Dermis microvascular lymphatic vessel endothelial cell (primary cell): Measurements from ENCODE around the gene TMEM191B. TPM values are rescaled to one million over a fixed set of nuclear protein-coding genes. Genes with fewer than 3 reads are reported as not detected.
A peak's percentile ranks its signal among the peaks of the same experiment; 100 is the strongest.
"Not testable (repeated sequence)": the region's sequence is repeated elsewhere in the genome, so short reads cannot be mapped to it uniquely, and the experiment has no call there.

Experiments used
- DNase-seq, 2 donors: peaks; one replicate each; pipeline versions ENCODE4 v3.0.0 to v3.0.0-alpha.2; 2010; ENCODE audit warnings: low read depth in 2 of 2
- total RNA-seq: library from RNA; depleted of rRNA; stranded (reverse); fragments of >200 nt; gene quantifications from 2 replicates; pipeline ENCODE4 v1.2.1, GENCODE V29; 2014

Gene TMEM191B
- 0.13 and 0.77 TPM in 2 replicates for total RNA-seq

- DNase-seq, result not testable (repeated sequence)
Observed at GRCh38 chr22:18527752-18528596, at the start of gene TMEM191B. Gene TMEM191B (plus strand): TSS chr22:18527802. CDS start chr22:18527981, 179 bp downstream.

DNA sequence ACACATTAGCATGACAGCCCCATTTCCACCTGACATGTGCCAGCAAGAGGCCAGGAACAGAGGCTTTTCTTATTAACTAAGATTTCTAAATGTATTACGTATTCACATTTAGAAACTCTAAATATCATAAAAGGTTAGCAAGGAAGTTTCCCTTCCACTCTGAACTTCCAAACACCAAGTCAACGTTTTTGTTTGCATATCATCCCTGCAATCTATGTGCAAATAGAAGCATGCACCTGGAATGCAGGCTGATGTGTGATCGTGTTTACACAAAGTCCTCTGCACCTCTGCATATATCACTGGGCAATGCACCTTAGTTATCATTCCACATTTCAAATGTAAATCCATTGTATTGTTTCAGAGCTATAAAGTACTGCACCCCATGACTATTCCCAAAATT, 31.4 kb upstream of the TMEM191B start:
- not testable (repeated sequence) for DNase-seq

- DNase-seq, result not testable (repeated sequence)
Observed at GRCh38 chr22:18511327-18511726, 16.3 kb upstream of the TMEM191B start.

DNA sequence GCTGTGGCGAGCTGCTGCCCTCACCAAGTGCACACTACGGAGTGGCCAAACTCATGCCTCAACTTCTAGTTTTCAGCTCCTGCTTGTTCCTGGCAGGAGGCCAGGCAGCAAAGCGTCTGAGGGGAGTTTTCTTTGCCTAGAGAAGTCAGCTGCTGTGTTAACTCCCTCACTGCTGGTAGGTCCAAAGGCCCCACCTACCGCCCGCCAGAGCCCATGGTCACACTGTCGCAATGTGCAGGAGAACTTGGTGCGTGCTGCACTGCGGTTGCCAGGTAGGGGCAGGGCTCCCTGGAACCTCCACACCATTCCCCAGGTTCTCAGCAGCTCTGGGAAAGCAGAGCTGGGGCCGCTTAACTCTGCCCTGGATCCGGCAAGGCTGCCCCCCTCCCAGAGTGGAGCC, 15.2 kb upstream of the TMEM191B start:
- DNase-seq, result not testable (repeated sequence)

DNA sequence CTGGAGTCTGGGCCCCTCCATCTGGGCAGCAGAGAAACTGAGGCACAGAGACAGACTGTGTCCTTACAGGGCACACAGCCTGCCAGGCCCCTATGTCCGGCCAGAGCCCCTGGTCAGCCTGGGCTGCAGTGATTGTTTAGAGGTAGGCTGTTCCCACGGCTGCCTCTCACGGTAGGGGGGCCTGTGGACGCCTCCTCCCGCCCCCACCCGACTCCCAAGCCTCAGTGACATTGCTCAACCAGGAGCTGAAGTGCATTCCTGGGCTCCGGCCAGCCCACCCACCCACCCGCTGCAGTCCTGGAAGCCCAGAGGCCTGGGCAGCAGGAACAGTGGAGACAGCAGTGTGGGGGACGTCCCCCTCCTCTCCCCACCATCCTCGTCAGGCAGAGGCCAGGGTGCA, 14.1 kb upstream of the TMEM191B start:
- DNase-seq, result not testable (repeated sequence)

DNA sequence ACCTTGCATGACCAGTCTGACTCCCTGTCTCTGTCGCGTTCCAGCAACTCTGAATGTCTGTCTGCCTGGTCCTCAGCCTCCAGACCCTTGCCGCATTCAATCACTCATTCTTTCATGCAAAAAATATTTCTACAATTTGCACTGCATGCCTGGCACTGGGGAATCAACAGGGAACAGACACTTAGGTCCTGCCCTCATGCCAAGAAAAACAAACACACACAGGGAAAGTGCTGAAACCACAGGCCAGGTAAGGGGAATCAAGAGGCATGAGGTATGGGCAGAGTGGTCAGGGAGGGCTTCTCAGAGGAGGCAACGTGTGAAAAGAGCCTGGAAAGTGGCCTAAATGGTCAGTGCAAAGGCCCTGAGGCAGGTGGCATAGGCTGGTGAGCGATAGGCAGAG, 9.5 kb upstream of the TMEM191B start, which contains the start of gene GGTLC3:
TSS of gene GGTLC3 (minus strand) at position 101 of the 400 bp plus-strand sequence. CDS start 264 bp downstream, outside the sequence.
- DNase-seq, result not testable (repeated sequence)

DNA sequence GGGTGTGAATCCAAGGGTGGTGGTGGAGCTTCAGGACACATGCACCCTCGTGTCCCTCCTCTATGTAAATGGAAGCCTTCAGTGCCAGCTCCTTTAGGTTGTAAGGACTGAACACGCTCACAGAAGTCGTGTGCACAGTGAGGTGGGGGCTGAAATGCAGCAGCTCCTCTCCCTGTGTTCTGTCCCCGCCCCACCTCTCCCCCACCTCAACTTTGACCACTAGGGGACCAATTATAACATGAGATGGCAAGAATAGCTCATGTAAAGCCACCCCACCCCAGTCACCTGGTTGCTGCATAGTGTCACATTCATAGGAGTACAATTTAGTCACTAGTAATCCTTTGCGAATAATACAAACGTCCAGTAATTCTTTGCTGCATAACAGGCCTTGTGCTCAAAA, 4.8 kb upstream of the TMEM191B start:
- not testable (repeated sequence) for DNase-seq

DNA sequence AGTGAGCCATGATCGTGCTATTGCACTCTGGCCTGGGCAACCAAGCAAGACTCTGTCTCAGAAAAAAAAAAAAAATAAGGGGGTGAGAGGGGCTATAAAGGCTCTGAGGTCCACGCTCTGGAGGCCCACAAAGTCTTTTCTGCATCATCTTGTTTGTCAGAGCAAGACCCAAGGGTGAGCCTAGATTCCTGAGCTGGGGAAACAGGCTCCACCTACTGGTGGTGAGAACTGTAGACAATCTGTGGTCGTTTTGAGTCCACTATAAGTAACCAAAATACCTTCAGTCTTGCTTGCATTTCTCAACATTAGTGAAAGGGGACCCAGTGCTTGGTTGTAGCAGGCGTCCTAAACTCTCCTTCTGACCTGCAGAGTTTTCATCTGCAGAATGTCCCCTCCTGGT, 4.3 kb upstream of the TMEM191B start:
- not testable (repeated sequence) for DNase-seq

DNA sequence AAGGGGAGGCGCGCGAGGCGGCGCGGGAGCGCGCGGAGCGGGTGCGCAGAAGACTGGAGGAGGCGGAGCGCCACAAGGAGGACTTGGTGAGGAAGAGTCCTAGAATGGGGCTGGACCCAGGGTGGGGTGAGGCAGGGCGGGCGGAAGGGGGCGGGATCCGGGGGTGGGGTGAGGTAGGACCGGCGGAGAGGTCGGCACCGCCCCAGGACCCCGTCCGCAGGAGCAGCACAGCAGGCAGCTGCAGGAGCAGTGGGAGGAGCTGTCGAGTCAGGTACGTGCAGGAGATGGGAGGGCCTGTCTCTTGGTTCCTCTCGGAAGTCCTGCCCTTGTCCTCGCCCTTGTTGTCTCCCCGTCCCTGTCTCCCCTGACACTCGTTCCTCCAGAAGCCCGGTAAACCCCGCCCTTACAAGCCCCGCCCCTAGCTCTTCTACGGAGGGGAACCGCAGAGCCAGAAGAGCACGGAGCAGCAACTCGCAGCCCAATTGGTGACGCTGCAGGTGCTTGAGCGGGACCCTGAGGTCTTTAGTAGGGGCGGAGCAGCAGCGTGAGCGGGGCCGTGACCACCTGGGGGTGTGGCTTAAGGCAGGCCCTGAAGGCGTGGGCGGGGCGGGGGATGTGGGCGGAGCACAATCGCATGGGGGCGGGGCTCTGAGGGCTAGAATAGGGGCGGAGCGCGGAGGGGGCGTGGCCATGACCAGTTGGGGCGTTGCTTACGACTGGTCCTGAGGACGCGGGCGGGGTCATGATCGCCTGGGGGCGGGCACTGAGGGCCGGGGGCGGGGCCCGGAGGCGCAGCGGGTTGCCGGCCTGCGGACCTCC, 1.2 kb downstream of the TMEM191B start:
- peak; percentile 7 to 79 for DNase-seq

DNA sequence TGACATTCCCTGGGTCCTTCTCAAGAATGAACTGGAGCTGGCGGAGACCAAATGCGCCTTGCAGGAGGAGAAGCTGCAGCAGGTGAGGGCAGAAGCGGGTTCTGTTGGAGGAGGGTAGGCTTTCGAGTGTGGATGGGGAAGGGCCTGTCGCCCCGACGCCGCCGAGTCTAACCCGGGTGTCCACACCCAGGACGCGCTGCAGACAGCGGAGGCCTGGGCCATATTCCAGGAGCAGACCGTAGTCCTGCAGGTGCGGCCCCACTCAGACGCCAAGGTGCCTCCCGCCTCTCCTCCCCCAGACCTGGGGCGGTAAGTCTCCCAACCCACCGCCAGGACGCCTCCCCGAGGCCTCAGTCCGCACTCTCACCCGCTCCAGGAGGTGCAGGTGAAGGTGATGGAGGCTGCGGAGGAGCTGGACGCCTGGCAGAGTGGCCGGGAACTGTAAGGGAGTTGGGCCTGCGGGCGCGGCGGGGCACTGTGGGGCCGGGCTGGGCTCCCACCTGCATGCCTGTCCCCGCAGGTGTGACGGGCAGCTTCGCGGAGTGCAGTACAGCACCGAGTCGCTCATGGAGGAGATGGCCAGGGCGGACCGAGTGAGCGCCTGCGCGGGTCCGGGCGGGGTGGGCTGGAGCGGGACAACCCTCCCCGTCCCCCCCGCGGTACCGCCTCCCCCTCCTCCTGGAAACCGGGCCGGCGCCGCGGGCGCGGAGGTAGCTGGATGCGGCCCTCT, 2.0 kb downstream of the TMEM191B start:
- DNase-seq, result not testable (repeated sequence)

DNA sequence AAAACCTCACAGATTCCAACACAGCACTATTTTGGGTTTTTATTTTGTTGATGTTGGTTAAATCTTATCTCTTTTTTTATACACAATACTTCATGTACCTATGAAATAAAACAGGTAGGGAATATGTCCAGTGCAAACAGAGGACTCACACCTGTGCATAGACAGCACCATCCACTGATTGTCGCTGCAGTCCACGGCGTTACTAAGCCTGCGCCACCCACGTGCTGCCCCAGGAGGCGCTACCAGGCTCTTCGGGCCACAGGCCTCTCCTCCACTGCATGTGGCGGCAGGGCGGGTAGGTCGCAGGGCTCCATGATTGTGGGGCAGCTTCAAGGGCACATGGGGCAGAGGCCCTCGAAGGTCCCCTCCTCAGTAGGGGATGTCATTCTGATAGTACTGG, 6.0 kb downstream of the TMEM191B start:
- DNase-seq, result not testable (repeated sequence)

- not testable (repeated sequence) for DNase-seq
Observed at GRCh38 chr22:18534315-18534714, 6.7 kb downstream of the TMEM191B start.

DNA sequence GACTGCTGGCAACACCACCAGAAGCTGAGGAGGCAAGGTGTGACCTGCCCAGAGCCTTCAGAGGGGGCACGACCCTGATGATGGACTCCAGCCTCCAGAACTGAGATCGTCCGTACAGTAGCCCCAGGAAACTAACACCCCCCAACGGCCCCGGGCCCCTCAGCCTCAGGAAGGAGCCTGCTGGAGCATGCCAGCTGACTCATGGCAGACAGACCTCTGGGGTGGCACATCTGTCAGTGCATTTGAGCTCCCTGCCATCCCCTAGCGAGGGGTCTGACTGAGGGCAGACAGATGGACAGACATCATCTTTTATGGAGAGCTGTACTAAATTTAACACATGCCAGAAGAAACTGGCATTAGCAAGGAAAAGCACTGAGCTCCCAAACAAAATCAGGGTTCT, 12.4 kb downstream of the TMEM191B start:
- DNase-seq, result not testable (repeated sequence)

- not testable (repeated sequence) for DNase-seq
Observed at GRCh38 chr22:18543400-18543799, 15.8 kb downstream of the TMEM191B start.

GRCh38 chr22:18544615-18545014, 17.0 kb downstream of the TMEM191B start:
- DNase-seq, result not testable (repeated sequence)

- not testable (repeated sequence) for DNase-seq
Observed at GRCh38 chr22:18549458-18550179, 22.0 kb downstream of the TMEM191B start.

- not testable (repeated sequence) for DNase-seq
Observed at GRCh38 chr22:18551046-18551445, 23.4 kb downstream of the TMEM191B start.

- not testable (repeated sequence) for DNase-seq
Observed at GRCh38 chr22:18552839-18553597, 25.4 kb downstream of the TMEM191B start.

DNA sequence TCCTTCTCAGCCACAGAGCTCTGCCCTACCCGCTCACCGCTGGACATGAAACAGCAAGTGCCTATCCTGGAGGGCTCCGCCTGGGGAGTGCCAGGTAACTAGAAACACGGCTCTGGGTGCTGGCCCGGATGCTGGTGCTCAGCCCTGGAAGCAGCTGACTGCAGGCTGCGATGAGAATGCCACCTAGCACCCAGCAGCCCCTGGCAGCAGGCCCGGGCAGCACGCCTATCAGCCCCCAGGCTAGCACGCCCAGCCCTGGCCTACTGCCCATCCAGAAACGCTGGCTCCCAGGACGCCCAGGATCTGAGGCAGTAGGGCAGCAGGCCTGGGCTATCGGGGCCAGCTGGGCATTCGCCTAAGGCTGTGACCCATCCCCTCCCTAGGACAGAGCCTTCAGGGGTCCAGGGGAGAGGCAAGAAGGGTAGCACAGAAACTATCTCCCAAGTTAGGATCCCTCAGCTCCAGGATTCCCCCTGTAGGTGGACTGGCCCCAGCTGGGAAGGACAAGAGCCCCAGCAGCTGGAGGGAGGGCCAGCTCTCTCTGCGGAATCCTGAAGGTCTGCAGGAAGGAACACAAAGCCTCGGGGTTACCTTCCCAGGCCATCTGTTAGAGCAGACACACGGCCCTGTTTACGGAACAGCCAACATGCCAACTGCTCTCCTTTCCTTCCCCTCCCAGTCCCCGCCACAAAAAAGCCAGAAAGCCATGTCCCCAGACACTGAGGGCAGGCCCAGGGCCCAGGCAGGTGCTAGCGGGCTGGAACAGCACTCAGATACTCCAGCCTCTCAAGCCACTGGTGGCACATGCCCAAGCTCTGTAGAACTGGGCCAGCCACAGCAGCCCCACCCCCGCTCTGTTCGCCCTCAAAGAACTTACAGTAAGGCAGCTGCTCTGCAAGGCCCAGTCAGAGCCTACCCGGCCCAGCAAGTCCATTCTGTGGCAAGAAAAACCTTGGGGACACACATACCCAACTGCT, 27.0 kb downstream of the TMEM191B start:
- not testable (repeated sequence) for DNase-seq
